OCI-LY3 (cell line): Measurements from ENCODE around the gene NRGN.

Experiments
- CTCF ChIP-seq: fragments of 200-600, 300-600 bp; sonication (generic); IDR thresholded peaks from 2 replicates; pipeline ENCODE4 v1.5.1; 2014; ENCODE audit warnings: antibody characterized with exemption, low read length, low read depth
- EZH2phosphoT487 ChIP-seq: fragments of 200-600 bp; shearing (Covaris generic); IDR thresholded peaks from 2 replicates; pipeline ENCODE4 v1.6.1; 2018; ENCODE audit warnings: antibody characterized with exemption, mixed run types, low read depth

- TF ChIP-seq CTCF, result no peak
- TF ChIP-seq EZH2phosphoT487, result no peak
These were observed 39.8 kb downstream of the NRGN start for GRCh38 chr11:124779568-124779967.
